Trophoblast cell (in vitro differentiated cells and primary cell): ENCODE measurements around the gene ATN1.

Experiments
- DNase-seq, 2 donors: peaks; one replicate each; pipeline ENCODE4 v3.0.0-alpha.2; 2016
- H2AFZ ChIP-seq: 2 replicates; pipeline ENCODE4 v1.6.1; 2013; ENCODE audit warnings: low read length, moderate library complexity, mild to moderate bottlenecking; ENCODE audit not compliant: insufficient read depth, poor library complexity
- H2AK5ac ChIP-seq: 2 replicates; pipeline ENCODE4 v1.6.1; 2013; ENCODE audit warnings: mild to moderate bottlenecking, low read length
- H2BK120ac ChIP-seq: 2 replicates; pipeline ENCODE4 v1.6.1; 2013; ENCODE audit warnings: low read length, mild to moderate bottlenecking, moderate library complexity; ENCODE audit not compliant: insufficient read depth, poor library complexity
- H2BK12ac ChIP-seq: 2 replicates; pipeline ENCODE4 v1.6.1; 2013; ENCODE audit warnings: mild to moderate bottlenecking, low read length, moderate library complexity
- H2BK5ac ChIP-seq: 2 replicates; pipeline ENCODE4 v1.6.1; 2013; ENCODE audit warnings: low read length, low read depth, moderate library complexity, mild to moderate bottlenecking; ENCODE audit not compliant: poor library complexity
- H3K14ac ChIP-seq: 2 replicates; pipeline ENCODE4 v1.6.1; 2013; ENCODE audit warnings: mild to moderate bottlenecking, low read length
- H3K18ac ChIP-seq: 2 replicates; pipeline ENCODE4 v1.6.1; 2013; ENCODE audit warnings: mild to moderate bottlenecking, low read length
- H3K23ac ChIP-seq: 2 replicates; pipeline ENCODE4 v1.6.1; 2013; ENCODE audit warnings: low read length
- H3K27ac ChIP-seq: 2 replicates; pipeline ENCODE4 v1.5.1; 2013; ENCODE audit warnings: low read depth, mild to moderate bottlenecking, inconsistent platforms, low read length, moderate library complexity
- H3K27me3 ChIP-seq: 2 replicates; pipeline ENCODE4 v1.6.1; 2013; ENCODE audit warnings: inconsistent platforms, mild to moderate bottlenecking, low read length, moderate library complexity; ENCODE audit not compliant: insufficient read depth
- H3K36me3 ChIP-seq, 2 experiments: 1 replicate in 1 of 2; 2 replicates in 1 of 2; pipeline ENCODE4 v1.6.1; 2013; ENCODE audit warnings: low read length in 2 of 2, mild to moderate bottlenecking in 2 of 2, moderate library complexity in 1 of 2; ENCODE audit not compliant: insufficient read depth in 2 of 2, control insufficient read depth in 1 of 2
- H3K4ac ChIP-seq: 2 replicates; pipeline ENCODE4 v1.6.1; 2013; ENCODE audit warnings: low read depth, mild to moderate bottlenecking, low read length, moderate library complexity
- H3K4me1 ChIP-seq, 2 experiments: 1 replicate in 1 of 2; 2 replicates in 1 of 2; pipeline ENCODE4 v1.6.1; 2013; ENCODE audit warnings: low read length in 2 of 2, mild to moderate bottlenecking in 2 of 2, moderate library complexity in 1 of 2; ENCODE audit not compliant: insufficient read depth in 2 of 2, control insufficient read depth in 1 of 2
- H3K4me2 ChIP-seq: 2 replicates; pipeline ENCODE4 v1.6.1; 2013; ENCODE audit warnings: inconsistent platforms, mild to moderate bottlenecking, low read length, moderate library complexity
- H3K4me3 ChIP-seq: 2 replicates; pipeline ENCODE4 v1.5.1; 2013; ENCODE audit warnings: mild to moderate bottlenecking, low read depth, low read length, inconsistent platforms
- H3K79me1 ChIP-seq: one replicate; pipeline ENCODE4 v1.6.1; 2013; ENCODE audit warnings: low read length
- H3K79me2 ChIP-seq: 2 replicates; pipeline ENCODE4 v1.6.1; 2013; ENCODE audit warnings: low read length, mild to moderate bottlenecking; ENCODE audit not compliant: control insufficient read depth, insufficient read depth, poor library complexity
- H3K9ac ChIP-seq: 2 replicates; pipeline ENCODE4 v1.6.1; 2013; ENCODE audit warnings: mild to moderate bottlenecking, low read length
- H3K9me3 ChIP-seq: 2 replicates; pipeline ENCODE4 v1.6.1; 2013; ENCODE audit warnings: low read depth, mild to moderate bottlenecking, control low read depth, inconsistent platforms, low read length; ENCODE audit not compliant: insufficient read depth
- H4K12ac ChIP-seq: 2 replicates; pipeline ENCODE4 v1.6.1; 2013; ENCODE audit warnings: low read depth, mild to moderate bottlenecking, low read length, moderate library complexity
- H4K8ac ChIP-seq: 2 replicates; pipeline ENCODE4 v1.6.1; 2013; ENCODE audit warnings: low read depth, mild to moderate bottlenecking, low read length, moderate library complexity
- H4K91ac ChIP-seq: one replicate; pipeline ENCODE4 v1.6.1; 2013; ENCODE audit warnings: low read depth, mild to moderate bottlenecking, low read length, moderate library complexity
- WGBS: extraction: QIAGEN DNeasy Blood & Tissue Kit; methylation state at CpG from one replicate; pipeline ENCODE4 v1.1.7; 2013; ENCODE audit warnings: missing lambda C conversion rate; ENCODE audit not compliant: insufficient read length, insufficient coverage; ENCODE audit errors: extremely low coverage; 5-methylcytosine and 5-hydroxymethylcytosine counted together

Gene ATN1

GRCh38 chr12:6963016-6963731 is 35.4 kb downstream of the ATN1 start:
- Histone ChIP-seq H3K14ac (peak overlapping the region; percentile 88), H3K27me3 (no peaks in the 10 kb centered on the region), H3K4ac (peak overlapping the region; percentile 97), H3K79me1 (peaks cover 26% of the 10 kb centered on the region), H4K12ac (peak overlapping the region; percentile 88), H4K8ac (peak overlapping the region; percentile 87), H3K9ac (peak overlapping the region; percentile 99), H2BK5ac (peak overlapping the region; percentile 66), H3K27ac (peak overlapping the region; percentile 81), H2AK5ac (peak overlapping the region; percentile 78), H3K4me3 (peak overlapping the region; percentile 92), H2BK12ac (no peak overlapping the region), H3K23ac (no peak overlapping the region), H3K18ac (peak overlapping the region; percentile 87), H3K36me3 (peaks cover 32 to 39% of the 10 kb centered on the region in 2 experiments), H4K91ac (peak overlapping the region; percentile 99), H2BK120ac (peak overlapping the region; percentile 92), H3K4me1 (peaks cover 10 to 22% of the 10 kb centered on the region in 2 experiments), H3K4me2 (peak overlapping the region; percentile 73), H2AFZ (peak overlapping the region; percentile 65), H3K9me3 (peaks cover 5% of the 10 kb centered on the region), H3K79me2 (peaks cover 19% of the 10 kb centered on the region)
- peak; percentile 87 to 88 for DNase-seq
- no CpG with 5 or more reads among the region's 32 CpGs for WGBS

GRCh38 chr12:6963791-6964413 is 36.1 kb downstream of the ATN1 start:
- Histone ChIP-seq H3K27ac (peak overlapping the region; percentile 47), H3K9ac (peak overlapping the region; percentile 25), H4K12ac (peak overlapping the region; percentile 54), H2AK5ac (peak overlapping the region; percentile 77), H2BK5ac (peak overlapping the region; percentile 39), H3K4me3 (peak overlapping the region; percentile 92), H3K4me2 (peak overlapping the region; percentile 73), H3K79me2 (peaks cover 19% of the 10 kb centered on the region), H3K4me1 (peaks cover 10 to 24% of the 10 kb centered on the region in 2 experiments), H3K27me3 (no peaks in the 10 kb centered on the region), H3K23ac (no peak overlapping the region), H3K4ac (peak overlapping the region; percentile 76), H2BK12ac (no peak overlapping the region), H3K14ac (peak overlapping the region; percentile 70), H2BK120ac (peak overlapping the region; percentile 4), H4K8ac (peak overlapping the region; percentile 73), H3K79me1 (peaks cover 26% of the 10 kb centered on the region), H3K36me3 (peaks cover 37 to 46% of the 10 kb centered on the region in 2 experiments), H2AFZ (no peak overlapping the region), H4K91ac (peak overlapping the region; percentile 99), H3K9me3 (peaks cover 5% of the 10 kb centered on the region), H3K18ac (peak overlapping the region; percentile 58)
- peak in 1 of 2 donors; percentile 15 for DNase-seq
- WGBS, result no CpG with 5 or more reads among the region's 17 CpGs

GRCh38 chr12:6964605-6965025 is 36.9 kb downstream of the ATN1 start:
- Histone ChIP-seq H4K91ac (no peak overlapping the region), H2BK12ac (no peak overlapping the region), H3K4ac (peak overlapping the region; percentile 76), H3K9ac (no peak overlapping the region), H3K18ac (no peak overlapping the region), H4K12ac (peak overlapping the region; percentile 50), H3K27me3 (no peaks in the 10 kb centered on the region), H3K79me2 (peaks cover 22% of the 10 kb centered on the region), H2AFZ (no peak overlapping the region), H3K23ac (no peak overlapping the region), H3K4me2 (peak overlapping the region; percentile 73), H4K8ac (peak overlapping the region; percentile 39), H2AK5ac (peak overlapping the region; percentile 32), H3K4me3 (no peak overlapping the region), H3K14ac (peak overlapping the region; percentile 25), H2BK5ac (no peak overlapping the region), H3K4me1 (peaks cover 12 to 26% of the 10 kb centered on the region in 2 experiments), H3K36me3 (peaks cover 37 to 47% of the 10 kb centered on the region in 2 experiments), H3K27ac (peak overlapping the region; percentile 7), H3K9me3 (peaks cover 5% of the 10 kb centered on the region), H3K79me1 (peaks cover 26% of the 10 kb centered on the region), H2BK120ac (no peak overlapping the region)
- DNase-seq, result no peak
- WGBS, result no CpG with 5 or more reads among the region's 8 CpGs

- no peak overlapping the region for H2AFZ ChIP-seq
- H4K12ac ChIP-seq, result no peak overlapping the region
- H3K14ac ChIP-seq, result peak overlapping the region; percentile 25
- H3K4me2 ChIP-seq, result no peak overlapping the region
- peaks cover 5% of the 10 kb centered on the region for H3K9me3 ChIP-seq
- H4K8ac ChIP-seq, result peak overlapping the region; percentile 39
- H2BK5ac ChIP-seq, result no peak overlapping the region
- H3K36me3 ChIP-seq, result peaks cover 36 to 47% of the 10 kb centered on the region in 2 experiments
- peaks cover 12 to 26% of the 10 kb centered on the region in 2 experiments for H3K4me1 ChIP-seq
- H3K4ac ChIP-seq, result peak overlapping the region; percentile 76
- no CpG with 5 or more reads among the region's 12 CpGs for WGBS
- H2BK120ac ChIP-seq, result no peak overlapping the region
- H3K23ac ChIP-seq, result no peak overlapping the region
- peaks cover 26% of the 10 kb centered on the region for H3K79me2 ChIP-seq
- peak; percentile 82 to 91 for DNase-seq
- H2BK12ac ChIP-seq, result no peak overlapping the region
- H4K91ac ChIP-seq, result no peak overlapping the region
- peaks cover 30% of the 10 kb centered on the region for H3K79me1 ChIP-seq
- no peaks in the 10 kb centered on the region for H3K27me3 ChIP-seq
- H3K27ac ChIP-seq, result peak overlapping the region; percentile 7
- H3K18ac ChIP-seq, result no peak overlapping the region
- no peak overlapping the region for H2AK5ac ChIP-seq
- no peak overlapping the region for H3K4me3 ChIP-seq
- H3K9ac ChIP-seq, result no peak overlapping the region
Measured at GRCh38 chr12:6965026-6965661, 37.4 kb downstream of the ATN1 start.
